ENCODE data around the gene SSR1. TPM values are rescaled to one million over a fixed set of nuclear protein-coding genes. Genes with fewer than 3 reads are reported as not detected.

The SSR1 gene
- total RNA-seq, 1 experiment from 2014 or later = 102 TPM

DNA sequence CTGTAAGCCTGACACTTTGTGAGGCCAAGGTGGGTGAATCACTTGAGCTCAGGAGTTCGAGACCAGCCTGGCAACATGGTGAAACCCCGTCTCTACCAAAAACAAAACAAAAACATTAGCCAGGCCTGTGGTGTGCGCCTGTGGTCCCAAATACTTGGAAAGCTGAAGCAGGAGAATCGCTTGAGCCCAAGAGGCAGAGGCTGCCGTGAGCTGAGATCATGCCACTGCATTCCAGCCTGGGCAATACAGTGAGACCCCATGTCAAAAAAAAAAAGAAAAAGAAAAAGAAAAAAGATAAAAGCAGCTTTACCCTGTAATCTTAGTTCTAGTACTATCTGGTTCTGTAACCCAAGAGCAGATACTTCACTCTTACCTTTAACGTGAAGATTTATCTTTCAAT lies 27.6 kb downstream of the SSR1 start:
- H2BK5ac ChIP-seq (ENCODE audit: insufficient read length, low read length) = no peak overlapping the region
- H3K27me3 ChIP-seq (ENCODE audit: insufficient read depth, low read length) = no peaks in the 10 kb centered on the region

More for the DNA sequence above, 27.6 kb downstream of the SSR1 start:
- DNase-seq = no peak
- Histone ChIP-seq H2AFZ (ENCODE audit: low read length) (no peak overlapping the region), H3T11ph (ENCODE audit: low read length) (no peak overlapping the region), H3K4ac (ENCODE audit: low read depth, low read length) (no peak overlapping the region), H2BK20ac (ENCODE audit: low read depth, low read length, poor library complexity, severe bottlenecking) (no peak overlapping the region), H2BK15ac (ENCODE audit: low read depth, low read length) (no peak overlapping the region), H2AK5ac (ENCODE audit: insufficient read length, low read length) (no peak overlapping the region), H3K23ac (ENCODE audit: insufficient read length, low read depth, low read length) (no peak overlapping the region), H3K79me2 (ENCODE audit: insufficient read depth, low read length) (no peaks in the 10 kb centered on the region), H3K9me3 (ENCODE audit: control insufficient read depth, low read depth, low read length) (no peaks in the 10 kb centered on the region), H3K14ac (ENCODE audit: insufficient read depth, low read length) (no peak overlapping the region), H3K4me1 (ENCODE audit: insufficient read depth, low read length) (no peaks in the 10 kb centered on the region), H3K79me1 (ENCODE audit: insufficient read depth, low read depth, low read length, poor library complexity, severe bottlenecking) (no peaks in the 10 kb centered on the region), H4K8ac (replicated peaks; ENCODE audit: insufficient read length, low read depth, low read length) (no peak overlapping the region), H4K91ac (ENCODE audit: insufficient read length, low read depth, low read length) (no peak overlapping the region), H4K5ac (ENCODE audit: insufficient read length, low read depth, low read length) (no peak overlapping the region), H3K27ac (ENCODE audit: insufficient read length, low read depth, low read length) (no peak overlapping the region), H3K23me2 (ENCODE audit: insufficient read length, low read depth, low read length, poor library complexity, severe bottlenecking) (no peaks in the 10 kb centered on the region), H3K9ac (ENCODE audit: extremely low read depth, insufficient read length, low read length) (no peak overlapping the region), H3K56ac (ENCODE audit: insufficient read length, low read depth, low read length) (no peak overlapping the region), H2BK12ac (ENCODE audit: insufficient read length, low read depth, low read length) (no peak overlapping the region), H3K4me2 (ENCODE audit: insufficient read depth, insufficient read length, low read length) (no peak overlapping the region), H3K18ac (ENCODE audit: insufficient read length, low read depth, low read length) (no peak overlapping the region), H2BK120ac (ENCODE audit: low read depth, low read length, poor library complexity, severe bottlenecking) (no peak overlapping the region), H4K20me1 (ENCODE audit: control insufficient read depth, insufficient read depth, insufficient read length) (no peaks in the 10 kb centered on the region)
- no peaks in the 10 kb centered on the region for H3K27me3 Mint-ChIP-seq (ENCODE audit: low read depth)
- no peaks in the 10 kb centered on the region for H3K9me3 Mint-ChIP-seq
- no peak overlapping the region for H3K4me3 Mint-ChIP-seq
- TF ChIP-seq, protein P1, sequence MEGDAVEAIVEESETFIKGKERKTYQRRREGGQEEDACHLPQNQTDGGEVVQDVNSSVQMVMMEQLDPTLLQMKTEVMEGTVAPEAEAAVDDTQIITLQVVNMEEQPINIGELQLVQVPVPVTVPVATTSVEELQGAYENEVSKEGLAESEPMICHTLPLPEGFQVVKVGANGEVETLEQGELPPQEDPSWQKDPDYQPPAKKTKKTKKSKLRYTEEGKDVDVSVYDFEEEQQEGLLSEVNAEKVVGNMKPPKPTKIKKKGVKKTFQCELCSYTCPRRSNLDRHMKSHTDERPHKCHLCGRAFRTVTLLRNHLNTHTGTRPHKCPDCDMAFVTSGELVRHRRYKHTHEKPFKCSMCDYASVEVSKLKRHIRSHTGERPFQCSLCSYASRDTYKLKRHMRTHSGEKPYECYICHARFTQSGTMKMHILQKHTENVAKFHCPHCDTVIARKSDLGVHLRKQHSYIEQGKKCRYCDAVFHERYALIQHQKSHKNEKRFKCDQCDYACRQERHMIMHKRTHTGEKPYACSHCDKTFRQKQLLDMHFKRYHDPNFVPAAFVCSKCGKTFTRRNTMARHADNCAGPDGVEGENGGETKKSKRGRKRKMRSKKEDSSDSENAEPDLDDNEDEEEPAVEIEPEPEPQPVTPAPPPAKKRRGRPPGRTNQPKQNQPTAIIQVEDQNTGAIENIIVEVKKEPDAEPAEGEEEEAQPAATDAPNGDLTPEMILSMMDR (conservative IDR thresholded peaks at IDR 0.05) = no peak
- peaks cover 14 to 47% (median 42%) of the 10 kb centered on the region in 3 experiments; a peak in 6 of 7 replicates for H3K36me3 Mint-ChIP-seq (ENCODE audit: insufficient read depth in 1 of 3, low read depth in 3 of 3)
- no peak overlapping the region for H3K27ac Mint-ChIP-seq
- no CpG with 5 or more reads among the region's 6 CpGs for WGBS (ENCODE audit: extremely low coverage, insufficient read length, low lambda C conversion rate)
- H3K4me1 Mint-ChIP-seq = no peaks in the 10 kb centered on the region

All from H9 (cell line).